K562 (cell line): ENCODE measurements around the gene TPGS2. TPM values are rescaled to one million over a fixed set of nuclear protein-coding genes. Genes with fewer than 3 reads are reported as not detected.

Experiments used
- ATAC-seq: fragments of 200-7000 bp; cut with Tn5 transposase; 3 replicates; pipeline ENCODE4 v1.9.1; 2020; ENCODE audit warnings: moderate library complexity
- BruUV-seq: library from RNA; stranded (reverse); fragments of 400-500 nt; replicated peaks from 2 replicates; lab custom pipeline; 2021; lab: Mats Ljungman, UMichigan
- CTCF ChIA-PET: fragments of 300-600 bp; formaldehyde crosslinking; extraction: SDS; loops from one replicate; lab custom pipeline; 2021; ENCODE audit warnings: low intra/inter-chr PET ratio; lab: Yijun Ruan, JAX
- POLR2A ChIA-PET: fragments of 300-600, 350-650 bp; sonication (Branson Sonifier 250); formaldehyde crosslinking; extraction: SDS; loops from one replicate; lab custom pipeline; 2021; ENCODE audit warnings: antibody characterized with exemption, inconsistent platforms; lab: Yijun Ruan, JAX
- DNase-seq, 4 experiments: peaks; one replicate each; pipeline versions ENCODE4 v3.0.0 to v3.0.0-alpha.2; 2011 to 2018; ENCODE audit warnings: low spot score in 3 of 4, mixed read lengths in 3 of 4; ENCODE audit errors: extremely low read depth in 1 of 4
- FAIRE-seq: peaks from 2 replicates; lab custom pipeline; 2011; peaks lifted over from hg19 to GRCh38; lab: Jason Lieb, UNC
- H2AFZ ChIP-seq: 2 replicates; pipeline ENCODE4 v1.6.0; 2011; ENCODE audit warnings: low read depth, low read length, control low read depth, inconsistent platforms
- H3K27ac ChIP-seq: fragments of 200-600 bp; 3 replicates; pipeline ENCODE4 v1.8.0; 2011; ENCODE audit warnings: low read depth, mild to moderate bottlenecking, control low read depth, inconsistent platforms, low read length, moderate library complexity, mixed read lengths; ENCODE audit errors: extremely low read depth
- H3K27me3 ChIP-seq, 2 experiments: fragments of 300-600 bp in 1 of 2; 2 replicates in 1 of 2; 3 replicates in 1 of 2; pipeline versions ENCODE4 v1.6.0 to v1.8.0; 2011; ENCODE audit warnings: inconsistent platforms in 2 of 2, low read length in 2 of 2, mild to moderate bottlenecking in 1 of 2, mixed read lengths in 1 of 2, moderate library complexity in 1 of 2; ENCODE audit not compliant: control insufficient read depth in 2 of 2, insufficient read depth in 2 of 2
- H3K36me3 ChIP-seq: fragments of 300-600 bp; 3 replicates; pipeline ENCODE4 v1.8.0; 2011; ENCODE audit warnings: mild to moderate bottlenecking, low read length, inconsistent platforms; ENCODE audit not compliant: control insufficient read depth, insufficient read depth
- H3K4me1 ChIP-seq, 2 experiments: fragments of 200-600 bp in 1 of 2; replicated peaks in 1 of 2; 2 replicates in 1 of 2; 3 replicates in 1 of 2; pipeline versions ENCODE4 v1.5.1 to v1.8.0; 2011; ENCODE audit warnings: inconsistent platforms in 2 of 2, low read length in 2 of 2, mild to moderate bottlenecking in 1 of 2, mixed read lengths in 1 of 2, moderate library complexity in 1 of 2; ENCODE audit not compliant: control insufficient read depth in 2 of 2, insufficient read depth in 2 of 2
- H3K4me2 ChIP-seq: 2 replicates; pipeline ENCODE4 v1.6.1; 2011; ENCODE audit warnings: low read length, control low read depth, inconsistent platforms, mixed read lengths; ENCODE audit not compliant: insufficient read depth
- H3K4me3 ChIP-seq: fragments of 200-600 bp; sonication (generic), shearing (Covaris generic); 2 replicates; pipeline ENCODE4 v1.5.1; 2016; ENCODE audit warnings: control low read depth, inconsistent platforms
- H3K79me2 ChIP-seq: fragments of 200-600 bp; 3 replicates; pipeline ENCODE4 v1.8.0; 2011; ENCODE audit warnings: low read length, inconsistent platforms; ENCODE audit not compliant: control insufficient read depth, insufficient read depth
- H3K9ac ChIP-seq, 2 experiments: 2 replicates each; pipeline versions ENCODE4 v1.6.0 to v1.6.1; 2011; ENCODE audit warnings: low read depth in 2 of 2, low read length in 2 of 2, control low read depth in 1 of 2, inconsistent platforms in 1 of 2, mild to moderate bottlenecking in 1 of 2, mixed read lengths in 1 of 2; ENCODE audit not compliant: insufficient read depth in 1 of 2
- H3K9me1 ChIP-seq: one replicate; pipeline ENCODE4 v1.6.0; 2011; ENCODE audit warnings: inconsistent platforms, mild to moderate bottlenecking, low read length, moderate library complexity; ENCODE audit not compliant: control insufficient read depth, insufficient read depth
- H3K9me3 ChIP-seq: replicated peaks from 2 replicates; pipeline ENCODE4 v1.5.1; 2011; ENCODE audit warnings: low read depth, low read length, inconsistent platforms; ENCODE audit not compliant: control insufficient read depth, insufficient read depth
- H4K20me1 ChIP-seq: replicated peaks from 2 replicates; pipeline ENCODE4 v1.6.1; 2011; ENCODE audit warnings: low read length, inconsistent platforms, mixed read lengths; ENCODE audit not compliant: control insufficient read depth, insufficient read depth
- ARID1B ChIP-seq: fragments of 450-650 bp; IDR thresholded peaks from 2 replicates; pipeline ENCODE4 v1.6.1; 2016; ENCODE audit warnings: antibody characterized with exemption, mild to moderate bottlenecking, inconsistent platforms
- ARNT ChIP-seq, 2 experiments: fragments of 450-650 bp; IDR thresholded peaks; 2 replicates each; pipeline ENCODE4 v1.6.1; 2016; ENCODE audit warnings: mild to moderate bottlenecking in 1 of 2
- CBFA2T3 ChIP-seq: fragments of 450-650 bp; IDR thresholded peaks from 2 replicates; pipeline ENCODE4 v1.6.1; 2017
- CHAMP1 ChIP-seq: fragments of 450-650 bp; IDR thresholded peaks from 2 replicates; pipeline ENCODE4 v1.6.1; 2016; ENCODE audit warnings: mild to moderate bottlenecking
- CTCF ChIP-seq, 3 experiments: IDR thresholded peaks in 2 of 3; conservative IDR thresholded peaks in 1 of 3; 2 replicates each; pipeline ENCODE4 v1.5.1; 2011 to 2012; ENCODE audit warnings: low read length in 3 of 3, mild to moderate bottlenecking in 3 of 3, control low read depth in 2 of 3, improper control_type of control experiment in 1 of 3, inconsistent platforms in 1 of 3, low read depth in 1 of 3, mixed read lengths in 1 of 3, moderate library complexity in 1 of 3; ENCODE audit not compliant: insufficient read depth in 2 of 3
- DIDO1 ChIP-seq: fragments of 450-650 bp; IDR thresholded peaks from 2 replicates; pipeline ENCODE4 v1.6.1; 2016; ENCODE audit warnings: low read depth, missing biosample characterization, missing genetic modification characterization
- DPF2 ChIP-seq: fragments of 450-650 bp; IDR thresholded peaks from 2 replicates; pipeline ENCODE4 v1.6.1; 2016
- FOXA3 ChIP-seq, 2 experiments: fragments of 450-650 bp in 1 of 2; sonication (generic) in 1 of 2; formaldehyde crosslinking; IDR thresholded peaks in 1 of 2; conservative IDR thresholded peaks in 1 of 2; 2 replicates each; pipeline versions ENCODE4 v1.4.0 to v1.8.0; 2020 to 2022; ENCODE audit warnings: mild to moderate bottlenecking in 2 of 2, missing genetic modification reagents in 1 of 2
- FOXP4 ChIP-seq: sonication (generic); formaldehyde crosslinking; IDR thresholded peaks from 2 replicates; pipeline ENCODE4 v1.8.0; 2022; ENCODE audit warnings: mild to moderate bottlenecking, missing genetic modification reagents, borderline replicate concordance
- NCOR1 ChIP-seq: fragments of 450-650 bp; IDR thresholded peaks from 2 replicates; pipeline ENCODE4 v1.6.1; 2016; ENCODE audit warnings: mild to moderate bottlenecking, moderate library complexity
- PCBP1 ChIP-seq: fragments of 200-400 bp; formaldehyde crosslinking; IDR thresholded peaks from 2 replicates; pipeline ENCODE4 v1.6.1; 2018; ENCODE audit warnings: mild to moderate bottlenecking, low read depth, low read length; ENCODE audit not compliant: poor library complexity, severe bottlenecking
- RFX1 ChIP-seq: fragments of 450-650 bp; IDR thresholded peaks from 2 replicates; pipeline ENCODE4 v1.6.1; 2016; ENCODE audit warnings: mild to moderate bottlenecking, moderate library complexity
- TAL1 ChIP-seq: fragments of 450-650 bp; IDR thresholded peaks from 2 replicates; pipeline ENCODE4 v1.6.1; 2016; ENCODE audit warnings: mild to moderate bottlenecking
- TBP ChIP-seq: optimal IDR thresholded peaks from 2 replicates; pipeline ENCODE3; 2011; ENCODE audit warnings: low read depth, low read length, improper control_type of control experiment
- TCF3 ChIP-seq: sonication (generic); formaldehyde crosslinking; IDR thresholded peaks from 2 replicates; pipeline ENCODE4 v1.4.0; 2020; ENCODE audit warnings: mild to moderate bottlenecking, missing genetic modification reagents
- TCF7L2 ChIP-seq: fragments of 150-350 bp; IDR thresholded peaks from 2 replicates; pipeline ENCODE4 v1.6.1; 2016; ENCODE audit warnings: low read depth, mild to moderate bottlenecking, low read length, moderate library complexity
- ZBTB7A ChIP-seq: IDR thresholded peaks from 2 replicates; pipeline ENCODE4 v1.6.1; 2011; ENCODE audit warnings: low read depth, mild to moderate bottlenecking, low read length, moderate library complexity, borderline replicate concordance; ENCODE audit not compliant: control insufficient read depth
- ZNF766 ChIP-seq: fragments of 200-800 bp; sonication (Bioruptor generic); conservative IDR thresholded peaks from 2 replicates; pipeline ENCODE4 v1.6.1; 2016; ENCODE audit warnings: missing genetic modification characterization, missing compliant biosample characterization
- WGBS: fragments of 100-300 bp; shearing (Covaris generic); methylation state at CpG from one replicate; pipeline ENCODE4 v1.1.6; 2016; ENCODE audit warnings: low coverage, mixed read lengths; ENCODE audit not compliant: insufficient coverage; ENCODE audit errors: missing lambda C conversion rate; 5-methylcytosine and 5-hydroxymethylcytosine counted together
- in situ Hi-C: fragments of 300-500 bp; cut with MboI; formaldehyde crosslinking; loops from 4 replicates; pipeline ENCODE4 v1.15.0; 2018; ENCODE audit warnings: inconsistent platforms, mixed read lengths
- intact Hi-C: fragments of 100-400 bp; cut with micrococcal nuclease; formaldehyde crosslinking; loops from 2 replicates; pipeline ENCODE4 v1.14.2; 2022
- polyA plus RNA-seq, 8 experiments: library from polyadenylated mRNA; depleted of rRNA in 4 of 8; stranded (reverse) in 5 of 8; unstranded in 3 of 8; fragments of >200 nt; fragmentation: Nextera tagmentation in 2 of 8; fragmentation: Illumina TruSeq in 1 of 8; extraction: Ambion mirVana in 2 of 8; extraction: Trizol in 1 of 8; gene quantifications; 2 replicates each; pipeline versions ENCODE4 v1.2.1 to v1.2.3, GENCODE V29; 2011 to 2014; ENCODE audit warnings: inconsistent platforms in 1 of 8, missing spikeins in 1 of 8
- total RNA-seq, 7 experiments: library from RNA; depleted of rRNA in 6 of 7; stranded (reverse); fragments of >200 nt in 6 of 7; fragmentation: Illumina TruSeq in 2 of 7; extraction: Trizol in 2 of 7; gene quantifications; 2 replicates each; pipeline versions ENCODE4 v1.2.1 to v1.2.3, GENCODE V29; 2011 to 2021; ENCODE audit warnings: low replicate concordance in 1 of 7

TPGS2 gene
- total and polyA plus RNA-seq, 9 of the 15 experiments (the other 6 are each of a cell fraction or from before 2014, with no cell fraction given): 94.2 to 449 (median 134) TPM

- H3K9me1 ChIP-seq: peaks cover 5% of the 10 kb centered on the region
- no TSS peak for BruUV-seq
- in situ Hi-C loops (no loop called here), intact Hi-C loops (no loop called here)
- H3K79me2 ChIP-seq: peaks cover 11% of the 10 kb centered on the region; the same call in 1 of the 3 replicates
- 8% methylated on average over 1 of the region's 1 CpG for WGBS
- H3K4me2 ChIP-seq: peak overlapping the region; percentile 38; the same call in 1 of the 2 replicates
- peak overlapping the region in 1 of 2 experiments; percentile 24; a peak in 1 of 4 replicates for H3K9ac ChIP-seq
- no peak overlapping the region for H2AFZ ChIP-seq
- peak; percentile 81 for FAIRE-seq
- H3K4me3 ChIP-seq: no peak overlapping the region
- POLR2A ChIA-PET: no interaction called here
- ATAC-seq: peak; percentile 76
- CTCF ChIA-PET: no interaction called here
- DNase-seq: peak; percentile 34 to 83 (median 56)
- H3K4me1 ChIP-seq: peaks cover 0 to 31% of the 10 kb centered on the region in 2 experiments; a peak in 2 of 5 replicates
- H3K36me3 ChIP-seq: peaks cover 90% of the 10 kb centered on the region
- peak overlapping the region; percentile 60 for H3K27ac ChIP-seq
- H4K20me1 ChIP-seq: no peaks in the 10 kb centered on the region
- H3K9me3 ChIP-seq: no peaks in the 10 kb centered on the region
- no peaks in the 10 kb centered on the region for H3K27me3 ChIP-seq
- TF ChIP-seq TCF7L2: no peak
- TF ChIP-seq FOXP4 (CRISPR knock-in tag): no peak
- TF ChIP-seq CHAMP1: no peak
- TF ChIP-seq DPF2: peak; percentile 49; the same call in 1 of the 2 replicates
- no peak for TF ChIP-seq ZNF766 (CRISPR knock-in tag)
- TF ChIP-seq CBFA2T3: peak; percentile 63
- TF ChIP-seq TAL1: peak; percentile 16; the same call in 1 of the 2 replicates
- peak; percentile 41; the same call in 1 of the 2 replicates for TF ChIP-seq NCOR1
- TF ChIP-seq ZBTB7A: no peak
- TF ChIP-seq ARNT (IDR thresholded peaks at IDR 0.05): peak in 1 of 2 experiments; percentile 33; a peak in 1 of 4 replicates
- TF ChIP-seq RFX1: peak; percentile 63
- TF ChIP-seq TBP: no peak
- peak; percentile 54 for TF ChIP-seq ARID1B
- TF ChIP-seq TCF3 (CRISPR knock-in tag): 0 out of 2 replicates have a peak, but pooled peaks have one; percentile 15
- 0 out of 6 replicates have a peak, but pooled peaks of 1 of the 3 experiments have one; percentile 15 for TF ChIP-seq CTCF (IDR thresholded peaks at IDR 0.05 in 2 of 3, conservative IDR thresholded peaks at IDR 0.05 in 1 of 3; ENCODE audit: insufficient read depth in 2 of 3, low read depth in 1 of 3, low read length in 3 of 3)
- no peak for TF ChIP-seq PCBP1
- no peak for TF ChIP-seq DIDO1
- peak; percentile 92 to 93 for TF ChIP-seq FOXA3 (CRISPR knock-in tag; conservative IDR thresholded peaks at IDR 0.05 in 1 of 2, IDR thresholded peaks at IDR 0.05 in 1 of 2)
Observed at GRCh38 chr18:36814994-36815393, 13.8 kb downstream of the TPGS2 start.
